ENCODE results near the gene ASPG. TPM values are rescaled to one million over a fixed set of nuclear protein-coding genes. Genes with fewer than 3 reads are reported as not detected.

The ASPG gene
- total RNA-seq, 2 experiments from 2014 or later = not detected

- Mint-ChIP-seq H3K4me1 (ENCODE audit: low read depth) (peaks cover 4% of the 10 kb centered on the region), H3K4me3 (no peak overlapping the region), H3K27ac (no peak overlapping the region), H3K27me3 (peaks cover 51% of the 10 kb centered on the region), H3K36me3 (ENCODE audit: low read depth) (no peaks in the 10 kb centered on the region), H3K9me3 (peaks cover 6% of the 10 kb centered on the region)
- TF ChIP-seq, protein P1, sequence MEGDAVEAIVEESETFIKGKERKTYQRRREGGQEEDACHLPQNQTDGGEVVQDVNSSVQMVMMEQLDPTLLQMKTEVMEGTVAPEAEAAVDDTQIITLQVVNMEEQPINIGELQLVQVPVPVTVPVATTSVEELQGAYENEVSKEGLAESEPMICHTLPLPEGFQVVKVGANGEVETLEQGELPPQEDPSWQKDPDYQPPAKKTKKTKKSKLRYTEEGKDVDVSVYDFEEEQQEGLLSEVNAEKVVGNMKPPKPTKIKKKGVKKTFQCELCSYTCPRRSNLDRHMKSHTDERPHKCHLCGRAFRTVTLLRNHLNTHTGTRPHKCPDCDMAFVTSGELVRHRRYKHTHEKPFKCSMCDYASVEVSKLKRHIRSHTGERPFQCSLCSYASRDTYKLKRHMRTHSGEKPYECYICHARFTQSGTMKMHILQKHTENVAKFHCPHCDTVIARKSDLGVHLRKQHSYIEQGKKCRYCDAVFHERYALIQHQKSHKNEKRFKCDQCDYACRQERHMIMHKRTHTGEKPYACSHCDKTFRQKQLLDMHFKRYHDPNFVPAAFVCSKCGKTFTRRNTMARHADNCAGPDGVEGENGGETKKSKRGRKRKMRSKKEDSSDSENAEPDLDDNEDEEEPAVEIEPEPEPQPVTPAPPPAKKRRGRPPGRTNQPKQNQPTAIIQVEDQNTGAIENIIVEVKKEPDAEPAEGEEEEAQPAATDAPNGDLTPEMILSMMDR (IDR thresholded peaks at IDR 0.05) = no peak
- peaks cover 39 to 49% of the 10 kb centered on the region in 2 experiments for H3K27me3 ChIP-seq (ENCODE audit: control insufficient read depth in 1 of 2, insufficient read depth in 2 of 2, low read length in 2 of 2)
- no peak overlapping the region for H3K27ac ChIP-seq (ENCODE audit: low read depth in 1 of 2, low read length in 2 of 2)
- ChIA-PET POLR2A (no interaction called here), CTCF (no interaction called here)
- peaks cover 25% of the 10 kb centered on the region for H3K4me1 ChIP-seq (ENCODE audit: insufficient read depth, low read length)
- peak in 1 of 14 experiments; percentile 2 for DNase-seq
- no peaks in the 10 kb centered on the region for H3K36me3 ChIP-seq (ENCODE audit: insufficient read depth, low read length)
- H3K4me3 ChIP-seq (ENCODE audit: low read length) = no peak overlapping the region
- peaks cover 10 to 40% of the 10 kb centered on the region in 2 experiments for H3K9me3 ChIP-seq (ENCODE audit: control insufficient read depth in 1 of 2, insufficient read depth in 1 of 2, low read length in 2 of 2)
- intact Hi-C loops (cut with DNase I, micrococcal nuclease) = no loop called here
- ATAC-seq (ENCODE audit: poor library complexity) = no peak
These were observed 48.8 kb downstream of the ASPG start for GRCh38 chr14:104134061-104134965.

- ChIA-PET POLR2A (no interaction called here), CTCF (no interaction called here)
- TF ChIP-seq, protein P1 (IDR thresholded peaks at IDR 0.05) = no peak
- Histone ChIP-seq H3K4me1 (ENCODE audit: insufficient read depth, low read length) (peaks cover 26% of the 10 kb centered on the region), H3K27me3 (ENCODE audit: control insufficient read depth in 1 of 2, insufficient read depth in 2 of 2, low read length in 2 of 2) (peaks cover 47 to 59% of the 10 kb centered on the region in 2 experiments), H3K27ac (ENCODE audit: low read depth in 1 of 2, low read length in 2 of 2) (no peak overlapping the region), H3K36me3 (ENCODE audit: insufficient read depth, low read length) (no peaks in the 10 kb centered on the region), H3K9me3 (ENCODE audit: control insufficient read depth in 1 of 2, insufficient read depth in 1 of 2, low read length in 2 of 2) (peaks cover under 1 to 43% of the 10 kb centered on the region in 2 experiments), H3K4me3 (ENCODE audit: low read length) (no peak overlapping the region)
- Mint-ChIP-seq H3K36me3 (ENCODE audit: low read depth) (no peaks in the 10 kb centered on the region), H3K27me3 (peaks cover 49% of the 10 kb centered on the region), H3K4me3 (peak overlapping the region; percentile 30), H3K4me1 (ENCODE audit: low read depth) (peaks cover 4% of the 10 kb centered on the region), H3K27ac (no peak overlapping the region), H3K9me3 (no peaks in the 10 kb centered on the region)
- ATAC-seq (ENCODE audit: poor library complexity) (no peak), DNase-seq (peak in 1 of 14 experiments; percentile 3)
- intact Hi-C loops (cut with DNase I, micrococcal nuclease) = loop anchor here (5.0 kb wide), 3 partner anchors 58 to 572 kb away; no protein-coding TSS in a partner anchor
These were observed 49.8 kb downstream of the ASPG start for GRCh38 chr14:104135121-104135903.

GRCh38 chr14:104135904-104136471 is 50.5 kb downstream of the ASPG start:
- H3K27me3 Mint-ChIP-seq = peaks cover 54% of the 10 kb centered on the region
- no peaks in the 10 kb centered on the region for H3K9me3 Mint-ChIP-seq
- peaks cover 26% of the 10 kb centered on the region for H3K4me1 ChIP-seq (ENCODE audit: insufficient read depth, low read length)
- no peaks in the 10 kb centered on the region for H3K36me3 Mint-ChIP-seq (ENCODE audit: low read depth)
- TF ChIP-seq, protein P1 (IDR thresholded peaks at IDR 0.05) = no peak
- peaks cover 4% of the 10 kb centered on the region for H3K4me1 Mint-ChIP-seq (ENCODE audit: low read depth)
- no peak overlapping the region for H3K27ac ChIP-seq (ENCODE audit: low read depth in 1 of 2, low read length in 2 of 2)
- H3K27ac Mint-ChIP-seq = no peak overlapping the region
- H3K9me3 ChIP-seq (ENCODE audit: control insufficient read depth in 1 of 2, insufficient read depth in 1 of 2, low read length in 2 of 2) = peaks cover 0 to 36% of the 10 kb centered on the region in 2 experiments
- peaks cover 50 to 61% of the 10 kb centered on the region in 2 experiments for H3K27me3 ChIP-seq (ENCODE audit: control insufficient read depth in 1 of 2, insufficient read depth in 2 of 2, low read length in 2 of 2)
- ChIA-PET CTCF (no interaction called here), POLR2A (no interaction called here)
- intact Hi-C loops (cut with DNase I, micrococcal nuclease) = loop anchor here (2.0 to 5.0 kb wide), 4 partner anchors 59 to 571 kb away; no protein-coding TSS in a partner anchor
- no peak for ATAC-seq (ENCODE audit: poor library complexity)
- peak overlapping the region; percentile 30 for H3K4me3 Mint-ChIP-seq
- peak in 1 of 14 experiments; percentile 1 for DNase-seq
- no peak overlapping the region for H3K4me3 ChIP-seq (ENCODE audit: low read length)
- H3K36me3 ChIP-seq (ENCODE audit: insufficient read depth, low read length) = no peaks in the 10 kb centered on the region

All from CD4-positive, alpha-beta T cell (primary cell).